GM11168 (cell line): Measurements from ENCODE around the gene RASSF8.

Source experiments
- in situ Hi-C: fragments of 300-500 bp; cut with MboI; formaldehyde crosslinking; loops from one replicate; pipeline ENCODE4 v1.12.0; 2022; ENCODE audit warnings: low sequenced_read_pairs; ENCODE audit not compliant: unreplicated experiment

The RASSF8 gene

GRCh38 chr12:25960143-25960542, 1.7 kb downstream of the RASSF8 start:
- in situ Hi-C loops, result no loop called here

GRCh38 chr12:25960961-25961360, 2.5 kb downstream of the RASSF8 start:
- in situ Hi-C loops, result no loop called here

- in situ Hi-C loops, result no loop called here
Measured at GRCh38 chr12:25962932-25963525, 4.5 kb downstream of the RASSF8 start.

GRCh38 chr12:25965682-25966081, 7.2 kb downstream of the RASSF8 start:
- in situ Hi-C loops, result no loop called here

- in situ Hi-C loops, result no loop called here
Measured at GRCh38 chr12:25970082-25970481, 11.6 kb downstream of the RASSF8 start.

- in situ Hi-C loops, result no loop called here
Measured at GRCh38 chr12:25970916-25971653, 12.6 kb downstream of the RASSF8 start.

- in situ Hi-C loops, result no loop called here
Measured at GRCh38 chr12:25971654-25972041, 13.2 kb downstream of the RASSF8 start.

GRCh38 chr12:25972783-25973182, 14.3 kb downstream of the RASSF8 start:
- in situ Hi-C loops, result no loop called here

GRCh38 chr12:25975179-25975578, 16.7 kb downstream of the RASSF8 start:
- in situ Hi-C loops, result no loop called here

- in situ Hi-C loops, result no loop called here
Measured at GRCh38 chr12:25975682-25976081, 17.2 kb downstream of the RASSF8 start.

- in situ Hi-C loops, result no loop called here
Measured at GRCh38 chr12:25976289-25976688, 17.8 kb downstream of the RASSF8 start.

- in situ Hi-C loops, result no loop called here
Measured at GRCh38 chr12:25977047-25977446, 18.6 kb downstream of the RASSF8 start.

GRCh38 chr12:25979059-25979458, 20.6 kb downstream of the RASSF8 start:
- in situ Hi-C loops, result no loop called here

- in situ Hi-C loops, result no loop called here
Measured at GRCh38 chr12:25979563-25979962, 21.1 kb downstream of the RASSF8 start.

GRCh38 chr12:25980035-25980434, 21.6 kb downstream of the RASSF8 start:
- in situ Hi-C loops, result no loop called here

- in situ Hi-C loops, result no loop called here
Measured at GRCh38 chr12:25981597-25981996, 23.1 kb downstream of the RASSF8 start.

GRCh38 chr12:25982416-25982815, 23.9 kb downstream of the RASSF8 start:
- in situ Hi-C loops, result no loop called here

- in situ Hi-C loops, result no loop called here
Measured at GRCh38 chr12:25983625-25984024, 25.1 kb downstream of the RASSF8 start.

- in situ Hi-C loops, result no loop called here
Measured at GRCh38 chr12:25984759-25985158, 26.3 kb downstream of the RASSF8 start.

GRCh38 chr12:25985316-25986175, 27.1 kb downstream of the RASSF8 start:
- in situ Hi-C loops, result no loop called here

GRCh38 chr12:25986180-25986579, 27.7 kb downstream of the RASSF8 start:
- in situ Hi-C loops, result no loop called here
